HG03108 (cell line): ENCODE data around the gene PSME2.

Experiments used
- ATAC-seq: cut with Tn5 transposase; IDR thresholded peaks from one replicate; pipeline ENCODE4 v1.9.1; 2021; ENCODE audit warnings: moderate library complexity; ENCODE audit not compliant: unreplicated experiment

PSME2 gene

GRCh38 chr14:24136684-24137528 lies 9.5 kb downstream of the PSME2 start:
- ATAC-seq = no peak

GRCh38 chr14:24135834-24136683 lies 10.4 kb downstream of the PSME2 start, which contains the start of gene PSME1:
TSS of gene PSME1 (plus strand) at chr14:24136194. CDS start at chr14:24136263, 69 bp downstream.
- peak; percentile 79 for ATAC-seq

- no peak for ATAC-seq
Measured at GRCh38 chr14:24135584-24135833, 10.9 kb downstream of the PSME2 start.

- ATAC-seq = no peak
Measured at GRCh38 chr14:24133735-24134134, 12.7 kb downstream of the PSME2 start.

GRCh38 chr14:24132976-24133375 lies 13.4 kb downstream of the PSME2 start:
- no peak for ATAC-seq

GRCh38 chr14:24132061-24132685 lies 14.2 kb downstream of the PSME2 start:
- no peak for ATAC-seq

- ATAC-seq = no peak
Measured at GRCh38 chr14:24131549-24131966, 14.9 kb downstream of the PSME2 start.

- no peak for ATAC-seq
Measured at GRCh38 chr14:24130717-24131548, 15.5 kb downstream of the PSME2 start.

GRCh38 chr14:24130380-24130716 lies 16.1 kb downstream of the PSME2 start, which contains the start of gene FITM1:
TSS of gene FITM1 (plus strand) at chr14:24130659. CDS start at chr14:24131564, 905 bp downstream.
- ATAC-seq = no peak

GRCh38 chr14:24129410-24129998 lies 16.9 kb downstream of the PSME2 start:
- ATAC-seq = no peak

- no peak for ATAC-seq
Measured at GRCh38 chr14:24127673-24128072, 18.7 kb downstream of the PSME2 start.

GRCh38 chr14:24126939-24127338 lies 19.5 kb downstream of the PSME2 start:
- no peak for ATAC-seq

GRCh38 chr14:24123424-24124417 lies 22.7 kb downstream of the PSME2 start:
- peak; percentile 61 for ATAC-seq

- no peak for ATAC-seq
Measured at GRCh38 chr14:24122898-24123297, 23.5 kb downstream of the PSME2 start.

- ATAC-seq = no peak
Measured at GRCh38 chr14:24122416-24122815, 24.0 kb downstream of the PSME2 start.

- no peak for ATAC-seq
Measured at GRCh38 chr14:24121210-24121609, 25.2 kb downstream of the PSME2 start.

GRCh38 chr14:24119691-24120090 lies 26.7 kb downstream of the PSME2 start:
- no peak for ATAC-seq

- ATAC-seq = no peak
Measured at GRCh38 chr14:24117179-24117578, 29.2 kb downstream of the PSME2 start.

- no peak for ATAC-seq
Measured at GRCh38 chr14:24116128-24116814, 30.1 kb downstream of the PSME2 start.
